ENCODE data around the gene AAK1. TPM values are rescaled to one million over a fixed set of nuclear protein-coding genes. Genes with fewer than 3 reads are reported as not detected.
"Not testable (repeated sequence)": the region's sequence is repeated elsewhere in the genome, so short reads cannot be mapped to it uniquely, and the experiment has no call there.

Gene AAK1
- total RNA-seq, 4 donors from 2014 or later, result 15.5 to 28.1 (median 24.4) TPM

GRCh38 chr2:69578198-69578540 lies 65.4 kb downstream of the AAK1 start:
- DNase-seq (ENCODE audit: low spot score in 2 of 2), result no peak
- no peak overlapping the region for H3K4me3 ChIP-seq (ENCODE audit: low read depth, poor library complexity, severe bottlenecking)
- WGBS, 2 donors, result 89 to 94% methylated on average over 2 of the region's 2 CpGs
- no peak for TF ChIP-seq POLR2A (IDR thresholded peaks at IDR 0.05)
- TF ChIP-seq, protein P1, sequence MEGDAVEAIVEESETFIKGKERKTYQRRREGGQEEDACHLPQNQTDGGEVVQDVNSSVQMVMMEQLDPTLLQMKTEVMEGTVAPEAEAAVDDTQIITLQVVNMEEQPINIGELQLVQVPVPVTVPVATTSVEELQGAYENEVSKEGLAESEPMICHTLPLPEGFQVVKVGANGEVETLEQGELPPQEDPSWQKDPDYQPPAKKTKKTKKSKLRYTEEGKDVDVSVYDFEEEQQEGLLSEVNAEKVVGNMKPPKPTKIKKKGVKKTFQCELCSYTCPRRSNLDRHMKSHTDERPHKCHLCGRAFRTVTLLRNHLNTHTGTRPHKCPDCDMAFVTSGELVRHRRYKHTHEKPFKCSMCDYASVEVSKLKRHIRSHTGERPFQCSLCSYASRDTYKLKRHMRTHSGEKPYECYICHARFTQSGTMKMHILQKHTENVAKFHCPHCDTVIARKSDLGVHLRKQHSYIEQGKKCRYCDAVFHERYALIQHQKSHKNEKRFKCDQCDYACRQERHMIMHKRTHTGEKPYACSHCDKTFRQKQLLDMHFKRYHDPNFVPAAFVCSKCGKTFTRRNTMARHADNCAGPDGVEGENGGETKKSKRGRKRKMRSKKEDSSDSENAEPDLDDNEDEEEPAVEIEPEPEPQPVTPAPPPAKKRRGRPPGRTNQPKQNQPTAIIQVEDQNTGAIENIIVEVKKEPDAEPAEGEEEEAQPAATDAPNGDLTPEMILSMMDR (IDR thresholded peaks at IDR 0.05), result no peak
- intact Hi-C loops (cut with DNase I; ENCODE audit: low total_unique reads), result no loop called here

DNA sequence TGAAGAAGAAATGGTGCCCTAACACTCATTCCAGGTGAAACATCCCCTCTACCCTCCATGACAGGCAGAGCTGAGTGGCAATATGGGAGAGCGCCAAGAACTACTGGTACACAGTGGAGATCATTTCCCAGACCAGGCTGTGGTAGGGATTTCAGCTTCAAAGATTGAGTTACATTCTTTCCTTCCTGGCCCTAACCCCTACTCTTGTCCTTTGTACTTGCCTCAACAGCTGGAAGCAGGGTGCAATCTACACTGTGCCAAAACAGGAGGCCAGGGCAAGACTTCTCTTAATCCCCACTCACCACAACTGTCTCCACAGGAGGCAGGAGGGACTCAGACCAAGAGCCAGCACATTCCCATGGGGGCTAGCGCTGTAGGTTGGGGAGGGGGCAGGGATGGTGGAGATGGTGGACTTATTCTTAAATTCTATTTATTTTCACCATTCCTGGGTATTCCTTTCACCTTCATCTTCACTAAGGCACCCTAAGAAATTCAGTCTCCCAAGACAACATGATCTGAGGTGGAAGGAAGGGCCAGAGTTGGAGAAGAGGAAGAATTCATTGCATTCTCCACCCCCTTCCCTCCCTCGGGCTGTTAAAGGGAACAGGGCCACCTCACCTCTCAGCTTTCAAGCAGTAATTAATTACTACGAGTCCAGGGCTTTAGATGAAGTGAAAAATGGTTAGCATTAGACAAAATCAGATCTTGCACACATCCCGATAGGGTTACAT lies 65.9 kb downstream of the AAK1 start:
- no peak for DNase-seq (ENCODE audit: low spot score in 2 of 2)
- no peak overlapping the region for H3K4me3 ChIP-seq (ENCODE audit: low read depth, poor library complexity, severe bottlenecking)
- intact Hi-C loops (cut with DNase I; ENCODE audit: low total_unique reads), result no loop called here
- TF ChIP-seq, protein P1 (IDR thresholded peaks at IDR 0.05), result no peak
- TF ChIP-seq POLR2A (IDR thresholded peaks at IDR 0.05), result no peak
- WGBS, 2 donors, result 79 to 83% methylated on average over 5 of the region's 5 CpGs

DNA sequence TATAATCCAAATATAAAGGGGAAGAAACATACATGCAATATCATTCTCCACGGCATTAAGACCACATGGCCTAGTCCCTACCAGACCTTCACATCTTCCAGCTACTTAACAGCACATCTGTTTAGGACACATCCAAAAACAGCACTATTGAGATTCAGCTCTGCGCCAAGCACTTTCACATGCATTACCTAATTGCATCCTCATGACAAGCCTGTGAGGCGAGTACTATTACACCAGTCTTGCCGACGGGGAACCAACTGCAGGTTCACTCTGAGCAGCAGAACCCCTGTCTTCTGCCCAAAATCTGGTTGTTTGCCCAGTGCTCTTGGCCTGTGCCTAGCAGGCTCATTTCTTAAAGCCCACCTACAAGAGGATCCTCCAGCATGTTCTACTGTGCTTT lies 66.7 kb downstream of the AAK1 start:
- intact Hi-C loops (cut with DNase I; ENCODE audit: low total_unique reads), result no loop called here
- no peak overlapping the region for H3K4me3 ChIP-seq (ENCODE audit: low read depth, poor library complexity, severe bottlenecking)
- WGBS, 2 donors, result 59 to 67% methylated on average over 5 of the region's 5 CpGs
- TF ChIP-seq, protein P1 (IDR thresholded peaks at IDR 0.05), result no peak
- TF ChIP-seq POLR2A (IDR thresholded peaks at IDR 0.05), result no peak
- DNase-seq (ENCODE audit: low spot score in 2 of 2), result no peak

DNA sequence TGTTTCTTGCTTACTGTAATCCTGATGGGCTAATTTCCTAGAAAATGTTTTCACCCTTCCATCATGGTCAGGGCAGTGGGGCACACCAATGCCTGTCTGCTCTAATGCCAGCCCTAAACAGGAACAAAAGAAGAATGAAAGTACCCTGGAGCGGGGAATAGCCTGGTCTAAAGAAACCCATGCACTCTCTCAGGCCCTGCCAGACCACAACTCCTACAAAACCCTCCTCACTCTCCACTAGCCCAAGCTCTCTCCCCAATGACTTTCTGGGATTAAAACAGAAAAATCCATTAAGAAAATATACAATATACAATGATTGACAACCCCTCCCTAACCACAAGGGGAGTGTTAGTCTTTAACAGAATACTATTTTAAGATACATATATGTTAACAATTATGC lies 67.6 kb downstream of the AAK1 start:
- no peak for TF ChIP-seq POLR2A (IDR thresholded peaks at IDR 0.05)
- TF ChIP-seq, protein P1 (IDR thresholded peaks at IDR 0.05), result no peak
- WGBS, 2 donors, result 77 to 78% methylated on average over 1 of the region's 1 CpG
- no peak overlapping the region for H3K4me3 ChIP-seq (ENCODE audit: low read depth, poor library complexity, severe bottlenecking)
- no peak for DNase-seq (ENCODE audit: low spot score in 2 of 2)
- intact Hi-C loops (cut with DNase I; ENCODE audit: low total_unique reads), result no loop called here

- H3K4me3 ChIP-seq (ENCODE audit: low read depth, poor library complexity, severe bottlenecking); intact Hi-C loops (cut with DNase I; ENCODE audit: low total_unique reads); DNase-seq (ENCODE audit: low spot score in 2 of 2): not testable (repeated sequence)
- 94% methylated on average over 13 of the region's 13 CpGs for WGBS, 2 donors
Measured at GRCh38 chr2:69575371-69575770, 68.2 kb downstream of the AAK1 start.

GRCh38 chr2:69572641-69573040 lies 70.9 kb downstream of the AAK1 start:
- 64 to 74% methylated on average over 5 of the region's 5 CpGs for WGBS, 2 donors
- TF ChIP-seq, protein P1 (IDR thresholded peaks at IDR 0.05), result no peak
- TF ChIP-seq POLR2A (IDR thresholded peaks at IDR 0.05), result no peak
- intact Hi-C loops (cut with DNase I; ENCODE audit: low total_unique reads), result no loop called here
- no peak overlapping the region for H3K4me3 ChIP-seq (ENCODE audit: low read depth, poor library complexity, severe bottlenecking)
- DNase-seq (ENCODE audit: low spot score in 2 of 2), result no peak

Measured in lower leg skin (tissue), 4 donors.